Activated B cell treated with CpG ODN at 0.5 μM for 24 hours (primary cell): Measurements from ENCODE around the gene RALGAPB. TPM values are rescaled to one million over a fixed set of nuclear protein-coding genes. Genes with fewer than 3 reads are reported as not detected.

Experiments
- ATAC-seq: fragments of 200-7000 bp; cut with Tn5 transposase; one replicate; pipeline ENCODE4 v1.10.0; 2021; ENCODE audit warnings: low read depth, mild to moderate bottlenecking, moderate library complexity
- CTCF ChIA-PET: fragments of 350-600 bp; sonication (Branson Sonifier 250); formaldehyde crosslinking; loops from one replicate; lab custom pipeline; 2021; ENCODE audit warnings: antibody characterized with exemption; lab: Charles Lee
- POLR2A ChIA-PET: fragments of 350-600 bp; sonication (Branson Sonifier 250); formaldehyde crosslinking; loops from one replicate; lab custom pipeline; 2021; ENCODE audit warnings: antibody characterized with exemption; lab: Charles Lee
- DNase-seq: peaks from one replicate; pipeline ENCODE4 v3.0.0; 2022
- H3K27ac Mint-ChIP-seq: one replicate; pipeline ENCODE4 v1.8.0; 2020; ENCODE audit warnings: mixed read lengths
- H3K27me3 Mint-ChIP-seq: one replicate; pipeline ENCODE4 v1.8.0; 2021; ENCODE audit warnings: mixed read lengths
- H3K36me3 Mint-ChIP-seq: one replicate; pipeline ENCODE4 v1.8.0; 2021; ENCODE audit warnings: low read depth, mixed read lengths
- H3K4me1 Mint-ChIP-seq: one replicate; pipeline ENCODE4 v1.8.0; 2021; ENCODE audit warnings: mixed read lengths
- H3K4me3 Mint-ChIP-seq: one replicate; pipeline ENCODE4 v1.8.0; 2020; ENCODE audit warnings: mild to moderate bottlenecking, mixed read lengths
- H3K9me3 Mint-ChIP-seq: one replicate; pipeline ENCODE4 v1.8.0; 2020; ENCODE audit warnings: mixed read lengths
- CTCF ChIP-seq: fragments of 200-600 bp; IDR thresholded peaks from one replicate; pipeline ENCODE4 v1.8.0; 2022; ENCODE audit warnings: antibody characterized with exemption, mild to moderate bottlenecking
- intact Hi-C: fragments of 100-400 bp; cut with micrococcal nuclease; formaldehyde crosslinking; loops from one replicate; pipeline ENCODE4 v1.15.1; 2024
- total RNA-seq: library from RNA; stranded (reverse); gene quantifications from 2 replicates; pipeline ENCODE4 v1.2.3, GENCODE V29; 2022

Gene RALGAPB
- total RNA-seq, 1 donor from 2014 or later, result 48.3 TPM

GRCh38 chr20:38528167-38528566, 55.5 kb downstream of the RALGAPB start:
- ChIA-PET POLR2A (no interaction called here), CTCF (no interaction called here)
- no peak overlapping the region for H3K4me3 Mint-ChIP-seq
- ATAC-seq (no peak), DNase-seq (no peak)
- intact Hi-C loops, result no loop called here
- no peaks in the 10 kb centered on the region for H3K27me3 Mint-ChIP-seq
- no peaks in the 10 kb centered on the region for H3K9me3 Mint-ChIP-seq
- peaks cover 74% of the 10 kb centered on the region for H3K36me3 Mint-ChIP-seq
- no peak for TF ChIP-seq CTCF
- no peaks in the 10 kb centered on the region for H3K4me1 Mint-ChIP-seq
- H3K27ac Mint-ChIP-seq, result no peak overlapping the region

- no peaks in the 10 kb centered on the region for H3K27me3 Mint-ChIP-seq
- no peak for TF ChIP-seq CTCF
- H3K4me1 Mint-ChIP-seq, result no peaks in the 10 kb centered on the region
- H3K4me3 Mint-ChIP-seq, result no peak overlapping the region
- H3K36me3 Mint-ChIP-seq, result peaks cover 70% of the 10 kb centered on the region
- ATAC-seq (no peak), DNase-seq (no peak)
- CTCF ChIA-PET, result no interaction called here
- no peaks in the 10 kb centered on the region for H3K9me3 Mint-ChIP-seq
- POLR2A ChIA-PET, result no interaction called here
- intact Hi-C loops, result no loop called here
- no peak overlapping the region for H3K27ac Mint-ChIP-seq
These were observed 58.4 kb downstream of the RALGAPB start for GRCh38 chr20:38531021-38531420.

- Mint-ChIP-seq H3K9me3 (no peaks in the 10 kb centered on the region), H3K27me3 (no peaks in the 10 kb centered on the region), H3K36me3 (peaks cover 77% of the 10 kb centered on the region), H3K27ac (no peak overlapping the region), H3K4me3 (no peak overlapping the region), H3K4me1 (no peaks in the 10 kb centered on the region)
- intact Hi-C loops, result no loop called here
- no peak for ATAC-seq
- TF ChIP-seq CTCF, result no peak
- ChIA-PET CTCF (no interaction called here), POLR2A (no interaction called here)
- no peak for DNase-seq
These were observed 62.1 kb downstream of the RALGAPB start for GRCh38 chr20:38534756-38535155.

GRCh38 chr20:38536310-38536709, 63.7 kb downstream of the RALGAPB start:
- intact Hi-C loops, result no loop called here
- CTCF ChIA-PET, result no interaction called here
- peaks cover 82% of the 10 kb centered on the region for H3K36me3 Mint-ChIP-seq

GRCh38 chr20:38537176-38537575, 64.5 kb downstream of the RALGAPB start:
- no peak overlapping the region for H3K4me3 Mint-ChIP-seq
- TF ChIP-seq CTCF, result no peak
- POLR2A ChIA-PET, result no interaction called here
- H3K4me1 Mint-ChIP-seq, result no peaks in the 10 kb centered on the region
- intact Hi-C loops, result no loop called here
- no peaks in the 10 kb centered on the region for H3K27me3 Mint-ChIP-seq
- no peak for ATAC-seq
- CTCF ChIA-PET, result no interaction called here
- peaks cover 82% of the 10 kb centered on the region for H3K36me3 Mint-ChIP-seq
- no peaks in the 10 kb centered on the region for H3K9me3 Mint-ChIP-seq
- H3K27ac Mint-ChIP-seq, result no peak overlapping the region
- DNase-seq, result no peak

More at GRCh38 chr20:38536310-38536709, 63.7 kb downstream of the RALGAPB start:
- DNase-seq (no peak), ATAC-seq (no peak)
- Mint-ChIP-seq H3K27me3 (no peaks in the 10 kb centered on the region), H3K27ac (no peak overlapping the region), H3K9me3 (no peaks in the 10 kb centered on the region), H3K4me1 (no peaks in the 10 kb centered on the region), H3K4me3 (no peak overlapping the region)
- no peak for TF ChIP-seq CTCF
- POLR2A ChIA-PET, result no interaction called here
